ENCODE data around the gene PLPP6. TPM values are rescaled to one million over a fixed set of nuclear protein-coding genes. Genes with fewer than 3 reads are reported as not detected.
"Not testable (repeated sequence)": the region's sequence is repeated elsewhere in the genome, so short reads cannot be mapped to it uniquely, and the experiment has no call there.

The PLPP6 gene
- total and polyA plus RNA-seq, 2 donors (not counting 3 experiments of a cell fraction or from before 2014, with no cell fraction given) = 6.3 to 6.4 TPM

GRCh38 chr9:4657426-4658159 is 4.5 kb upstream of the PLPP6 start:
- no peak overlapping the region for H3K9ac ChIP-seq (replicated peaks; ENCODE audit: extremely low read depth, insufficient read depth, low read length)
- no peaks in the 10 kb centered on the region for H3K9me1 ChIP-seq (replicated peaks; ENCODE audit: control insufficient read depth, extremely low read depth, insufficient read depth, low read length)
- DNase-seq (ENCODE audit: low read depth, low spot score) (no peak), FAIRE-seq (no peak)
- TF ChIP-seq MYC (IDR thresholded peaks at IDR 0.05; ENCODE audit: low read depth, low read length) (no peak), JUN (IDR thresholded peaks at IDR 0.05; ENCODE audit: borderline replicate concordance, insufficient read depth, insufficient read length, low read depth) (no peak), CTCF (IDR thresholded peaks at IDR 0.05; ENCODE audit: extremely low read depth in 1 of 2, insufficient read depth in 1 of 2, low read depth in 1 of 2, low read length in 2 of 2) (no peak), POLR2AphosphoS5 (IDR thresholded peaks at IDR 0.05; ENCODE audit: insufficient read depth, low read depth, low read length) (no peak), GATA2 (IDR thresholded peaks at IDR 0.05; ENCODE audit: insufficient read depth, insufficient read length, low read depth, low read length) (no peak), FOS (IDR thresholded peaks at IDR 0.05; ENCODE audit: borderline replicate concordance, insufficient read depth, low read length) (no peak), POLR2A (IDR thresholded peaks at IDR 0.05; ENCODE audit: low read depth, low read length) (no peak), EZH2 (IDR thresholded peaks at IDR 0.05; ENCODE audit: borderline replicate concordance, low read depth, low read length, severe bottlenecking) (no peak)
- TF ChIP-seq, protein P1, sequence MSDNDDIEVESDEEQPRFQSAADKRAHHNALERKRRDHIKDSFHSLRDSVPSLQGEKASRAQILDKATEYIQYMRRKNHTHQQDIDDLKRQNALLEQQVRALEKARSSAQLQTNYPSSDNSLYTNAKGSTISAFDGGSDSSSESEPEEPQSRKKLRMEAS (IDR thresholded peaks at IDR 0.05; ENCODE audit: insufficient read depth, insufficient read length) = no peak
- intact Hi-C loops (cut with micrococcal nuclease) (no loop called here), dilution Hi-C loops (cut with MboI; ENCODE audit: extremely low pct_ligation_motif_present, low sequenced_read_pairs) (no loop called here)
- no peak overlapping the region for H3K4me3 ChIP-seq (replicated peaks in 1 of 3; ENCODE audit: insufficient read depth in 1 of 3, low read depth in 1 of 3, low read length in 3 of 3)
- no peaks in the 10 kb centered on the region for H4K20me1 ChIP-seq (replicated peaks; ENCODE audit: control insufficient read depth, extremely low read depth, insufficient read depth, low read length)
- no peak overlapping the region for H2AFZ ChIP-seq (ENCODE audit: low read depth, low read length)
- no peaks in the 10 kb centered on the region for H3K36me3 ChIP-seq (ENCODE audit: control insufficient read depth in 2 of 2, extremely low read depth in 1 of 2, insufficient read depth in 2 of 2, low read length in 2 of 2)
- no peaks in the 10 kb centered on the region for H3K79me2 ChIP-seq (ENCODE audit: control insufficient read depth, insufficient read depth, low read length)
- H3K4me1 ChIP-seq (ENCODE audit: control insufficient read depth, extremely low read depth, insufficient read depth, low read length) = peaks cover 7% of the 10 kb centered on the region
- no peaks in the 10 kb centered on the region for H3K27me3 ChIP-seq (ENCODE audit: control insufficient read depth in 2 of 2, insufficient read depth in 2 of 2, low read length in 2 of 2)
- no peak overlapping the region for H3K4me2 ChIP-seq (ENCODE audit: insufficient read depth, low read length)
- H3K27ac ChIP-seq (ENCODE audit: insufficient read depth, low read depth, low read length) = no peak overlapping the region
- H3K9me3 ChIP-seq (replicated peaks; ENCODE audit: control insufficient read depth, insufficient read depth, low read length) = no peaks in the 10 kb centered on the region
- BruUV-seq (replicated peaks) = no TSS peak
- POLR2A ChIA-PET = no interaction called here
- CTCF ChIA-PET = interaction anchor here (1.3 kb wide), 1 partner anchor 53 kb away, joined by 3 read pairs; no protein-coding TSS in a partner anchor

- FAIRE-seq; H3K27ac ChIP-seq (ENCODE audit: insufficient read depth, low read depth, low read length): not testable (repeated sequence)
Observed at GRCh38 chr9:4660665-4661064, 1.4 kb upstream of the PLPP6 start.

More at GRCh38 chr9:4660665-4661064, 1.4 kb upstream of the PLPP6 start:
- H3K4me3 ChIP-seq (replicated peaks in 1 of 3; ENCODE audit: insufficient read depth in 1 of 3, low read depth in 1 of 3, low read length in 3 of 3); H3K36me3 ChIP-seq (ENCODE audit: control insufficient read depth in 2 of 2, extremely low read depth in 1 of 2, insufficient read depth in 2 of 2, low read length in 2 of 2); BruUV-seq (replicated peaks); dilution Hi-C loops (cut with MboI; ENCODE audit: extremely low pct_ligation_motif_present, low sequenced_read_pairs); CTCF ChIA-PET; POLR2A ChIA-PET; H3K9me1 ChIP-seq (replicated peaks; ENCODE audit: control insufficient read depth, extremely low read depth, insufficient read depth, low read length); H3K4me2 ChIP-seq (ENCODE audit: insufficient read depth, low read length); H4K20me1 ChIP-seq (replicated peaks; ENCODE audit: control insufficient read depth, extremely low read depth, insufficient read depth, low read length); H3K79me2 ChIP-seq (ENCODE audit: control insufficient read depth, insufficient read depth, low read length); H3K9ac ChIP-seq (replicated peaks; ENCODE audit: extremely low read depth, insufficient read depth, low read length); DNase-seq (ENCODE audit: low read depth, low spot score); H2AFZ ChIP-seq (ENCODE audit: low read depth, low read length); H3K27me3 ChIP-seq (ENCODE audit: control insufficient read depth in 2 of 2, insufficient read depth in 2 of 2, low read length in 2 of 2); intact Hi-C loops (cut with micrococcal nuclease); H3K9me3 ChIP-seq (replicated peaks; ENCODE audit: control insufficient read depth, insufficient read depth, low read length): not testable (repeated sequence)
- peaks cover 24% of the 10 kb centered on the region for H3K4me1 ChIP-seq (ENCODE audit: control insufficient read depth, extremely low read depth, insufficient read depth, low read length)
